ENCODE results near the gene UBE3C.
"Not testable (repeated sequence)": the region's sequence is repeated elsewhere in the genome, so short reads cannot be mapped to it uniquely, and the experiment has no call there.

The UBE3C gene

GRCh38 chr7:157253850-157254249 lies 115.1 kb downstream of the UBE3C start:
- no peak for TF ChIP-seq CTCF (IDR thresholded peaks at IDR 0.05; ENCODE audit: borderline replicate concordance, control extremely low read depth, extremely low read depth, insufficient read depth, missing control alignments)
- in situ Hi-C loops (cut with MboI; ENCODE audit: low sequenced_read_pairs, unreplicated experiment) = no loop called here
- DNase-seq (ENCODE audit: low spot score) = no peak

GRCh38 chr7:157254781-157255180 lies 116.1 kb downstream of the UBE3C start:
- in situ Hi-C loops (cut with MboI; ENCODE audit: low sequenced_read_pairs, unreplicated experiment); DNase-seq (ENCODE audit: low spot score): not testable (repeated sequence)

GRCh38 chr7:157255201-157255606 lies 116.5 kb downstream of the UBE3C start:
- DNase-seq (ENCODE audit: low spot score) = no peak
- in situ Hi-C loops (cut with MboI; ENCODE audit: low sequenced_read_pairs, unreplicated experiment) = no loop called here
- TF ChIP-seq CTCF (IDR thresholded peaks at IDR 0.05; ENCODE audit: borderline replicate concordance, control extremely low read depth, extremely low read depth, insufficient read depth, missing control alignments) = no peak

- no peak for TF ChIP-seq CTCF (IDR thresholded peaks at IDR 0.05; ENCODE audit: borderline replicate concordance, control extremely low read depth, extremely low read depth, insufficient read depth, missing control alignments)
- no peak for DNase-seq (ENCODE audit: low spot score)
- in situ Hi-C loops (cut with MboI; ENCODE audit: low sequenced_read_pairs, unreplicated experiment) = no loop called here
These were observed 124.4 kb downstream of the UBE3C start for GRCh38 chr7:157263156-157263555.

GRCh38 chr7:157265051-157265450 lies 126.3 kb downstream of the UBE3C start:
- in situ Hi-C loops (cut with MboI; ENCODE audit: low sequenced_read_pairs, unreplicated experiment) = no loop called here
- TF ChIP-seq CTCF (IDR thresholded peaks at IDR 0.05; ENCODE audit: borderline replicate concordance, control extremely low read depth, extremely low read depth, insufficient read depth, missing control alignments) = no peak
- DNase-seq (ENCODE audit: low spot score) = no peak

GRCh38 chr7:157266272-157266671 lies 127.5 kb downstream of the UBE3C start:
- in situ Hi-C loops (cut with MboI; ENCODE audit: low sequenced_read_pairs, unreplicated experiment) = no loop called here
- no peak for DNase-seq (ENCODE audit: low spot score)
- no peak for TF ChIP-seq CTCF (IDR thresholded peaks at IDR 0.05; ENCODE audit: borderline replicate concordance, control extremely low read depth, extremely low read depth, insufficient read depth, missing control alignments)

- in situ Hi-C loops (cut with MboI; ENCODE audit: low sequenced_read_pairs, unreplicated experiment) = no loop called here
- DNase-seq (ENCODE audit: low spot score) = no peak
- no peak for TF ChIP-seq CTCF (IDR thresholded peaks at IDR 0.05; ENCODE audit: borderline replicate concordance, control extremely low read depth, extremely low read depth, insufficient read depth, missing control alignments)
These were observed 128.8 kb downstream of the UBE3C start for GRCh38 chr7:157267516-157267915.
